Bone marrow (tissue), 2 donors: ENCODE results near the gene PIAS1.
"Not testable (repeated sequence)": the region's sequence is repeated elsewhere in the genome, so short reads cannot be mapped to it uniquely, and the experiment has no call there.

Source experiments
- DNase-seq, 2 donors: peaks; one replicate each; lab custom pipeline; 2025; lab: John Stamatoyannopoulos, UW

PIAS1 gene

GRCh38 chr15:68234520-68234919, 180.4 kb downstream of the PIAS1 start:
- DNase-seq: not testable (repeated sequence)

- DNase-seq: no peak
These were observed 180.9 kb downstream of the PIAS1 start for GRCh38 chr15:68235022-68235421.

GRCh38 chr15:68239025-68239424, 184.9 kb downstream of the PIAS1 start:
- no peak for DNase-seq

- DNase-seq: no peak
These were observed 187.2 kb downstream of the PIAS1 start for GRCh38 chr15:68241088-68241935.
